PC-3 (cell line): Measurements from ENCODE around the gene PORCN. TPM values are rescaled to one million over a fixed set of nuclear protein-coding genes. Genes with fewer than 3 reads are reported as not detected.

ENCODE experiments used
- ATAC-seq: fragments of 200-7000 bp; cut with Tn5 transposase; 2 replicates; pipeline ENCODE4 v1.9.1; 2020; ENCODE audit warnings: mild to moderate bottlenecking, moderate library complexity
- BruUV-seq: library from RNA; stranded (reverse); fragments of 400-500 nt; replicated peaks from 2 replicates; lab custom pipeline; 2021; lab: Mats Ljungman, UMichigan
- CTCF ChIA-PET: fragments of 300-600 bp; sonication (Branson Sonifier 250); formaldehyde crosslinking; loops from one replicate; lab custom pipeline; 2022; ENCODE audit warnings: antibody characterized with exemption; lab: Charles Lee
- POLR2A ChIA-PET: fragments of 300-600 bp; sonication (Branson Sonifier 250); formaldehyde crosslinking; loops from one replicate; lab custom pipeline; 2022; ENCODE audit warnings: antibody characterized with exemption; ENCODE audit not compliant: unreplicated experiment; lab: Charles Lee
- DNase-seq: peaks from one replicate; pipeline ENCODE4 v3.0.0-alpha.2; 2015
- H2AFZ ChIP-seq: fragments of 300-600 bp; sonication (generic); 2 replicates; pipeline ENCODE4 v1.6.0; 2016; ENCODE audit warnings: antibody characterized with exemption, low read length
- H3F3A ChIP-seq: fragments of 300-600 bp; sonication (generic); one replicate; pipeline ENCODE4 v1.6.0; 2017; ENCODE audit warnings: antibody characterized with exemption, low read length, control low read depth, mild to moderate bottlenecking; ENCODE audit not compliant: unreplicated experiment
- H3K27ac ChIP-seq: fragments of 300-600 bp; sonication (generic); 2 replicates; pipeline ENCODE4 v1.5.1; 2016; ENCODE audit warnings: mild to moderate bottlenecking, low read length
- H3K27me3 ChIP-seq: fragments of 300-600 bp; sonication (generic); 2 replicates; pipeline ENCODE4 v1.6.1; 2016; ENCODE audit warnings: low read length, mixed read lengths
- H3K36me3 ChIP-seq: fragments of 300-600 bp; sonication (generic); 2 replicates; pipeline ENCODE4 v1.6.1; 2016; ENCODE audit warnings: low read depth, mixed run types, low read length, mixed read lengths
- H3K4me1 ChIP-seq: fragments of 300-600 bp; sonication (generic); 2 replicates; pipeline ENCODE4 v1.5.1; 2016; ENCODE audit warnings: low read length; ENCODE audit not compliant: insufficient read depth
- H3K4me2 ChIP-seq: fragments of 300-600 bp; sonication (generic); 2 replicates; pipeline ENCODE4 v1.6.0; 2016; ENCODE audit warnings: low read length
- H3K4me3 ChIP-seq: fragments of 300-600 bp; sonication (generic); 2 replicates; pipeline ENCODE4 v1.5.1; 2016; ENCODE audit warnings: mild to moderate bottlenecking, low read length, mixed read lengths
- H3K79me2 ChIP-seq: fragments of 300-600 bp; sonication (generic); 2 replicates; pipeline ENCODE4 v1.6.1; 2017; ENCODE audit warnings: low read length, mixed read lengths
- H3K9ac ChIP-seq: fragments of 300-600 bp; sonication (generic); 2 replicates; pipeline ENCODE4 v1.6.0; 2016; ENCODE audit warnings: mild to moderate bottlenecking, low read length
- H3K9me2 ChIP-seq: fragments of 300-600 bp; sonication (generic); replicated peaks from 2 replicates; pipeline ENCODE4 v1.6.1; 2016; ENCODE audit warnings: mixed run types, low read length, mixed read lengths
- H3K9me3 ChIP-seq: fragments of 300-600 bp; sonication (generic); 2 replicates; pipeline ENCODE4 v1.6.1; 2016; ENCODE audit warnings: low read length, mixed read lengths
- H4K20me1 ChIP-seq: fragments of 300-600 bp; sonication (generic); 2 replicates; pipeline ENCODE4 v1.6.1; 2016; ENCODE audit warnings: low read length, mixed read lengths
- CTCF ChIP-seq: fragments of 300-600 bp; sonication (generic); conservative IDR thresholded peaks from 2 replicates; pipeline ENCODE4 v1.5.1; 2017; ENCODE audit warnings: antibody characterized with exemption, low read depth, mild to moderate bottlenecking, low read length
- EZH2 ChIP-seq: fragments of 300-600 bp; sonication (generic); IDR thresholded peaks from one replicate; pipeline ENCODE4 v1.6.1; 2017; ENCODE audit warnings: antibody characterized with exemption, mild to moderate bottlenecking, low read length; ENCODE audit not compliant: unreplicated experiment
- EZH2phosphoT487 ChIP-seq: fragments of 300-600 bp; sonication (generic); IDR thresholded peaks from 2 replicates; pipeline ENCODE4 v1.6.1; 2018; ENCODE audit warnings: mild to moderate bottlenecking, antibody characterized with exemption, low read length, borderline replicate concordance
- intact Hi-C: fragments of 100-400 bp; cut with micrococcal nuclease; formaldehyde crosslinking; loops from 2 replicates; pipeline ENCODE4 v1.9.0; 2023
- total RNA-seq: library from RNA; depleted of rRNA; stranded (reverse); fragments of >200 nt; gene quantifications from 2 replicates; pipeline ENCODE4 v1.2.3, GENCODE V29; 2014

PORCN gene
- total RNA-seq, 1 experiment from 2014 or later = 38.9 TPM

DNA sequence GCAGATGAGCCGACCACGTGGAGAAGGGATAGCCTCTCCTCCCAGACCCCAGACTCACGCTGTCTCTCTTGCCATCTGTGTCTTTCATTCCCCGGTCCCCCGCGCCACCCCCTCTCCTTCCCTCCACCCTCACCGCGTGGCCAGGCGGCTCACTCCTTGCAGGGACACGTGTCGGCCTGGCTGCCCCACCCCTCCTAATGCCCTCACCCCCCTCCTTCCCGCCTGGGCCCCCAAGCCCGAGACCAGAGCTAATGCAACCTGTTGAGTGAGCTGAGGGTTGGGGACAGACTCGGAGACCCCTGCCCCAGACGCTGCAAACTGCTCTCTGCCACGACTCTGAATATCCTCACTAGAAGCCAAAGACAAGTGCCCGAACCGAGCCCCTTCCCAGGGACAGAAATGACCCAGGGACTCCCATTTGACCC, 40.5 kb upstream of the PORCN start:
- no peaks in the 10 kb centered on the region for H3K79me2 ChIP-seq
- H3K27me3 ChIP-seq = no peaks in the 10 kb centered on the region
- no peak overlapping the region for H3K4me2 ChIP-seq
- H3K4me1 ChIP-seq = peaks cover 17% of the 10 kb centered on the region
- no peak overlapping the region for H3K4me3 ChIP-seq
- no peak overlapping the region for H3K9ac ChIP-seq
- H3K36me3 ChIP-seq = no peaks in the 10 kb centered on the region
- no peak for ATAC-seq
- no peaks in the 10 kb centered on the region for H3K9me2 ChIP-seq
- no peak for DNase-seq
- no peaks in the 10 kb centered on the region for H4K20me1 ChIP-seq
- TF ChIP-seq EZH2phosphoT487 = no peak
- no peak for TF ChIP-seq EZH2
- no peak for TF ChIP-seq CTCF
- no peaks in the 10 kb centered on the region for H3F3A ChIP-seq
- ChIA-PET CTCF (no interaction called here), POLR2A (no interaction called here)
- BruUV-seq = no TSS peak
- no peak overlapping the region for H3K27ac ChIP-seq
- H3K9me3 ChIP-seq = no peaks in the 10 kb centered on the region
- no peak overlapping the region for H2AFZ ChIP-seq
- intact Hi-C loops = no loop called here

DNA sequence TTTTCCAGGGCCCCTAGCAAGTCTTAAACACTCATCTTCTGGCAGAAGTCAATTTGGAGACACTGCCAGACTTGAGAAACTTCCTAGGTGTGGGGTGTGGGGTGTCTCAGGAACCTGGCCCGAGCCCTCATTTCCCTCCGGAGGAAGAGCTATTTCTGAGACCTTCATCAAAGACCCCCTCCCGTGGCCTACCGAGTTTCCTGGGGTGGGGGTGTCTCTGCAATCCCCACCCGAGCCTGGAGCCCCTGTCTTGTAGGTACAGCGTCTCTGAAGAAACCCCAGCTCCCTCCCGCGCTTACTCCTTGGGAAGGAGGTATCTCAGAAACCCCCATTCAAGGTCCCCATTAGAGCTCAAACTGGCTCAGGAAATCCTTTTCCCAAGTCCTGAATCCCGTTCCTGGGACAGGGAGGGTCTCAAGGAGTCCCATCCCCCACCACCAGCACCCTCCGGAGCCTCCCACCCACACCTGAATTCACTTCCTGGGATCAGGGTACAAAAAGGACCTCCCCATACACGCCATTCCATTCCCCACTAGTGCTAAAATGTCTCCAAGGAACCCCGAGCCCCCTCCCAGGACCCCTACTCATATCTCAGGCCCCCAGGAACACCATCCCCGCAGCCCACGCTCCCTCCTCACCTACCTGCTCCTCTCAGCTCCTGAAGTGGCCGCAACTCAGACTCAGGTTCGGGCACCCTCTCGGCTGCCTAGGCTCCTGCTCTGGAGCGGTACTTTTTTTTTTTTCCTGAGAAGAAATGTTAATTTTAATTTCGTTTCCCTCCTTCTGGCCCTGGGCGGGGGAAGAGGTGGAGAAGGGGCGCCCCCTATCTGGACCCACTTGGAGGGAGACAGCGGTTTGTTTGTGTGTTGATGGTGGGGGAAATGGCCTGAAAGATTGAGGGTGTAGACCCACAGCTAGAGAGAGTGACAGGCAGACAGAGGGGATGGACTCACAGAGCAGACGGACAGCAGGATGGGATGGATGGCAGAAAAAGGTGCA, 39.8 kb upstream of the PORCN start:
- H3K27ac ChIP-seq = no peak overlapping the region
- ChIA-PET POLR2A (no interaction called here), CTCF (no interaction called here)
- H3K9me3 ChIP-seq = no peaks in the 10 kb centered on the region
- no peaks in the 10 kb centered on the region for H3K79me2 ChIP-seq
- H3K4me1 ChIP-seq = peaks cover 13% of the 10 kb centered on the region
- ATAC-seq = no peak
- no peak overlapping the region for H3K4me2 ChIP-seq
- H3F3A ChIP-seq = no peaks in the 10 kb centered on the region
- TF ChIP-seq CTCF = peak; percentile 18; the same call in 1 of the 2 replicates
- no peak for TF ChIP-seq EZH2
- H3K9ac ChIP-seq = no peak overlapping the region
- BruUV-seq = no TSS peak
- H3K27me3 ChIP-seq = no peaks in the 10 kb centered on the region
- no peaks in the 10 kb centered on the region for H4K20me1 ChIP-seq
- DNase-seq = no peak
- intact Hi-C loops = no loop called here
- no peaks in the 10 kb centered on the region for H3K36me3 ChIP-seq
- H3K9me2 ChIP-seq = no peaks in the 10 kb centered on the region
- no peak overlapping the region for H2AFZ ChIP-seq
- no peak overlapping the region for H3K4me3 ChIP-seq
